Epidermal melanocyte (primary cell): ENCODE data around the gene SMARCA2.
A peak's percentile ranks its signal among the peaks of the same experiment; 100 is the strongest.

Experiments used
- DNase-seq: peaks from one replicate; pipeline ENCODE4 v3.0.0; 2011; ENCODE audit warnings: low spot score; ENCODE audit not compliant: insufficient read length

SMARCA2 gene

DNA sequence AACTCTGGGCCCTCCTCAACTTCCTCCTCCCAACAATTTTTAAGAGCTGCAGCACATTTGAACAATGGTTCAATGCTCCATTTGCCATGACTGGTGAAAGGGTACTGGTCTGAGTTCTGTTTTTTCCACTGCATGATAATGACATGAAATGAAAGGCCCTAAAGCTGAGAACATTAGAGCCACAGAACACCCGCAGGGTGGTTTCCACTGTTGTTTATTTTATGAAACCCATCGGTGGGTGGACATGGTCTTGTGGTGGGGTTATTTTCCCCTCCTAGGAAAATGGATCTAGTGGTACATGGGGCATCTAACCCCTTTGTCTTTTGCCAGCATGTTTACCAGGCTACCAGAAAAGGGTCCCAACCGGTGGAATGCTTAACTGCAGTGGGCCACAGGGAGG lies 71.8 kb downstream of the SMARCA2 start:
- no peak for DNase-seq

- DNase-seq, result no peak
These were observed 72.6 kb downstream of the SMARCA2 start for GRCh38 chr9:2087500-2088313.

DNA sequence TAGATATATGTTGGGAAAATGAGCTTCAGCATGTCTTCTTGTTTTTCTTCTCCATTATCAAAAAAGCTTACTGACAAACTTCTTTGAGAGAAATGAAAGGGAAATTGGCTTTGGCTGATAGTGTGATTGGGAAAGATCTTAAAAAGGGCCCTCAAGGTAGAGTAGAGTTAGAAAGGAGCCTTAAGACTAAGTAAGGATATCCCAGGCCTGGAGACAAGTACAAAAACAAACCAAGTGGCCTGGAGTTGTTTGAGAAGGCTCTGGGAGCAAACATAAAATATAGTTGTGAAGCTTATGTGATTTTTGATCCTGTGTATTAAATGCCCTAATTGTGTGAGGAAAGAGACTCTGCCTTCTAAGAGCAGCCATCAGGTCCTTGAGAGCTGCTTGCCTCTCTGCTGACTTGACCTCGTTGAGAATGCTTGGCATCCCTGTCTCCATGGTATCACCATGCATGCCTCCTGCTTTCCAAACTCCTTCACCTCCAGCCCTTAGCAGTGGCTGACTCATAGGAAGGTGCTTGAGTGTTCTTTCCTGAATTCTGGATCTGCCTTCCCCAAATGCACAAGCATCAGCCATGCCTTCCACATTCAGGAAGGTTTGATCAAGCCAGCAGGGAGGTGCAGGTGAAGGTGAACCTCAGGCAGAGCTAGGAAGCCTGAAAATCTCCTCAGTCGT lies 78.9 kb downstream of the SMARCA2 start:
- no peak for DNase-seq

GRCh38 chr9:2096376-2096970 lies 81.3 kb downstream of the SMARCA2 start:
- no peak for DNase-seq

GRCh38 chr9:2106666-2107065 lies 91.5 kb downstream of the SMARCA2 start:
- DNase-seq, result no peak

DNA sequence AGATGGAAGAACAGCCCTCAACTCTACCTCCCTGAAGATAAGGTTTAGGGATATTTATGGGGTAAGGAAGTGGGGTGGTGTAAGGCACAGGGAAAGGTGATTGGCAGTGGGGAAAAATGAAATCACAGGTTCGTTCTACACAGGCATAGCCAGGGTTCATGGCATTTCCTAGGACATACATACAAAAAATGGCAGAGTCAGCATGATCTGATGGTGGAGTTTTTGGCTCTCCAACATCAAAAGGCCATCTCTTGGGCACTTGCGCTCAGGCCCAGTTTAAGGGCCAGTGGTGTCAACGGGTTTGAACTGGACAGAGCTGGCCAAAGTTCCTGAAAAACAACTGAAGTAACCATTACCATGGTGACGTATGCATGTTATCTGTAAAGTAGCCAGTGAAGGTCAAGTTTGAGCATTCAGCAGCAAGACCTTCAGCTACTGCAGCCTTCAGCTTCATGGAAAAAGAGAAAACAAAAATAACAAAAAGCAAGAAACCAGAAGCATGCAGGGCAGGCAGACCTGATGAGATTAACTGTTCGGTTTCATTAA lies 92.8 kb downstream of the SMARCA2 start:
- DNase-seq, result no peak

- DNase-seq, result no peak
These were observed 94.0 kb downstream of the SMARCA2 start for GRCh38 chr9:2109069-2109650.

DNA sequence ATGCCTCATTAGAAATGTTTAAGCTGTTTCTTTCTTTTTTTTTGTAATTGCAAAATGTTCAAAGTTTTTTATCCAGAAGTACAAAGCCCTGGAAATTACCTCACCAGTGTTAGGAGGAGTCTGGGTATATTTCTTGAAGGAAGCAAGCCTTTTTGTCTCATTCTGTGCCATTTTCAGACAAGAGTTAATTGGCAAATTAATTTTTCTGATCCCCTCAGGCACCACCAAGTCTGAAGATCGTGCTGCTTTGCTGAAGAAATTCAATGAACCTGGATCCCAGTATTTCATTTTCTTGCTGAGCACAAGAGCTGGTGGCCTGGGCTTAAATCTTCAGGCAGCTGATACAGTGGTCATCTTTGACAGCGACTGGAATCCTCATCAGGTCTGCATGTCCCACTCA lies 94.9 kb downstream of the SMARCA2 start:
- no peak for DNase-seq

DNA sequence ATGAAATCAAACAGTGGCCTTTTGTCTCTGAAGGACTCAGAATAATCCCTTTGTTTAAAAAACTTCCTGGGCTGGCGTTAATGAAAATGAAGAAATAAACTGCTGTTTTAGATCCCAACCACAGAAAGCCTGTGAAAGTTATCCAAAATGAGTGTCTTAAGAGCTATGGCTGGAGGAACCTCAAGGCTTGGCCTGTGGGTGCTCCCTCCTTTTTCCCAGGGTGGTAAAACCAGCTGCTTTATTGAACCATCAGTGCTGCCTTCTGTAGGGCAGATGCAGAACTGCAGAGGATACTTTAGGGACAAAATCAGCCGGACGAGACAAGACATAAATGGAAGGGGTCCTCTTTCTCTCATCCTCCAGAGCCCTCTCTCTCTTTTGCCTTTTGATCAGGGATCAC lies 100.9 kb downstream of the SMARCA2 start:
- DNase-seq, result peak; percentile 65

- DNase-seq, result no peak
These were observed 102.4 kb downstream of the SMARCA2 start for GRCh38 chr9:2117527-2117926.

DNA sequence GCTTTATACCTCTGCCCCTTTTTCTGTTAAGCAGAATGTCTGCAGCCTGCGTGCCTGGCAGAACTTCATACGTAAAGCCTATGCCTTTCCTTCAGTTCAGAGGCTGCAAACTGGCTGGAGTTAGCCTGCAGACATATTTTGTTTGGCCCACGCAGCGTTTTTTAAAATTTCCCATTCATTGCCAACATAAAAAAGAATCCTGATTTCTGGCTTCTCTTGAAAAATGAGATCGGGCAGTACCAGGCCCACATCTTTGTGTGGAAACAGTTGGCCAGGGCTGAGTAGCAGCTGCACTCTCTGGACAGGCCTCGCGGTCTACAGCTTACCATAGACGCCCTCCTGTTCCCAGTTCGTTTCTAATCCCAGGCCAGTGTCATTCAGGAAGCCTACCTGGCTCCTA lies 104.4 kb downstream of the SMARCA2 start:
- DNase-seq, result no peak

- no peak for DNase-seq
These were observed 106.0 kb downstream of the SMARCA2 start for GRCh38 chr9:2120926-2121689.

DNA sequence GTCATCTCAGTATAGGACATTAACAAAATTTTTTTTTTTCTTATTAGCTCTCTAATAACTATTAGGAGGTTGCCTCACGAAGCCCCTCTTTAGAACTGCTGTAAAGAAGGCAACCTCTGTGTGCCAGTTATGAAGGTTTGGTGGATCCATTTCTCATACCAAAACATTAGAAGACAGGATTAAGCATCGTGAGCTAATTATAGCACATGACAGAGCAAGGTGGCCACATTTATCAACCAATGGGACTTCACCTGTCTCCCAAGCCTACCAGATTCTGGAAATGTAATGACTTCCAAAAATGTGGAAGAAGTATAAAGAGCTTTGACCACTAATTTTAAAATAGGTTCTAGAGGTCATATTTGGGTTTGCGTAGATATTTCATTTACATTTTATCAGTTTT lies 107.2 kb downstream of the SMARCA2 start:
- DNase-seq, result no peak

DNA sequence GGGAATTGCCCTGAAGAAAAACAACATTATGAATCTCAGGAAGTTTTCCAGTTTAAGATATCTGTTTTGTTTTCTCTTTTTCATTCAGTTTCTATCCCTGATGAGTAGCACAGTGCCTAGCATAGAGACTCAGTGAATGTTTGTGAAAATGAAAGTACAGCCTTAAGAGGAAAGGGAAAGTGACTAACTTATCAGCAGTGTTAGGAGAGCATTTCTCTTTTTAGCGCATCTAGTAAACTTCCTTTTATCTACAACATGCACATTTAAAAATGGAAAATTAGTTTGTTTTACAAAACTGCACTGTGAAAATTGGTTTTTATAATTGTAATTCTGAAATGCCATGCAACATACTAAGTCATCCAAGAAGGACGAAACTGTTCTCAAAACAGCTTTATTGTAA lies 110.8 kb downstream of the SMARCA2 start:
- DNase-seq, result no peak

GRCh38 chr9:2126331-2126803 lies 111.2 kb downstream of the SMARCA2 start:
- DNase-seq, result no peak

- DNase-seq, result no peak
These were observed 112.3 kb downstream of the SMARCA2 start for GRCh38 chr9:2127486-2127885.

DNA sequence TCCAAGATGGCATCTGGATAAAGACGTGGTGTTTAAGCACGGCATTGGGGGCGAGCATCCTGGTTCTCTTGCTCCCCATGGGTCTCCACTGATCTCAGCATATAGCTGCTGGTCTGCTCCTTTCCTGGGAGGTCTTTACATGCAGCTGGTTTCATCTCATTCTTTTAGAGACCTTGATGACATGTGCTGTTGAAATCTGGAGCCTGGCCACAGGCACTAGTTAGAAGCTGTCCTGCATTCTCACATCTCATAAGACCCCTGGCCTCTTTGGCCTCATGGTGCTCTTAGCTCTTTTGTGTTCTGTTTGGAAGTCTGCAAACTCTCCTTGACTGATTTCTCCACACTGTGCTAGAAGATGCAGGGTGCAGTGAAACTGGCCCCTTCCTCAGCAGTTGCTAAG lies 113.0 kb downstream of the SMARCA2 start:
- DNase-seq, result no peak

- no peak for DNase-seq
These were observed 113.5 kb downstream of the SMARCA2 start for GRCh38 chr9:2128618-2129017.

GRCh38 chr9:2130941-2131340 lies 115.8 kb downstream of the SMARCA2 start:
- DNase-seq, result no peak

DNA sequence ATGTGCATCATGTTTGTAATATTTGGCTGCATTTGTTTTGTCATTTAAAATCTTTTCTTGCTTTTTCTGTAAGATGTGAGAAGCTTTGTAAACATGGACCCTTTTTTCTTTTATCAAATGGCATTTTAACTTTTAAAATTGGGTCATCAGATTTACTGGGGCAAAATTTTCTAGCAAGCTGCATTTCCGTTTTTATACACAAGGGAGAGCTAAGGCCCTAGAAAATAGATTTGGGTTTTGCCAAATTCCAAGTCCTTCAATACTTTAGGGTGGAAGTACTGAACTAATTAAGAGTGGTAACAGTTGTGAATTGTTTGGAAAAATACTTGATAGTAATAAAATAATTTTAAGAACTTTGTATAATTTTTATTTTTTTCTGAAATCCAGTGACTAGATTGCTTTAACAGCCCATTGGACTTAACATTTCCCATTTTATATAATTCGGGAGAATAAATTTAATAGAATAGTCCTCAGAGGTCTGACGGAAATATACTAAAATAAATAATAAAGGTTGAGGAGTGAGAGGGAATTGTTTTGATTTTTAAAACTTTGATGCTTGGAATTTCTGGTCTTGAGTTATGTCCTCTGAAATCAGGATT lies 117.4 kb downstream of the SMARCA2 start:
- DNase-seq, result no peak

- DNase-seq, result no peak
These were observed 119.2 kb downstream of the SMARCA2 start for GRCh38 chr9:2134391-2134790.
